HEK293T (cell line): Measurements from ENCODE around the gene CADM1.

Source experiments
- CTCF ChIA-PET: fragments of 350-600 bp; formaldehyde crosslinking; extraction: SDS; loops from one replicate; lab custom pipeline; 2021; ENCODE audit warnings: antibody characterized with exemption, inconsistent platforms; lab: Yijun Ruan, JAX
- POLR2A ChIA-PET: fragments of 350-600 bp; formaldehyde crosslinking; extraction: SDS; loops from one replicate; lab custom pipeline; 2020; ENCODE audit warnings: antibody characterized with exemption, inconsistent platforms; lab: Yijun Ruan, JAX
- DNase-seq: peaks from one replicate; pipeline ENCODE4 v3.0.0; 2012; ENCODE audit warnings: mixed read lengths; ENCODE audit errors: extremely low spot score
- ARNT ChIP-seq: fragments of 450-650 bp; IDR thresholded peaks from 2 replicates; pipeline ENCODE4 v1.6.1; 2017; ENCODE audit warnings: mild to moderate bottlenecking
- BHLHE40 ChIP-seq: fragments of 450-650 bp; IDR thresholded peaks from 2 replicates; pipeline ENCODE4 v1.6.1; 2016; ENCODE audit warnings: mild to moderate bottlenecking, moderate library complexity, borderline replicate concordance
- CTBP1 ChIP-seq: fragments of 450-650 bp; IDR thresholded peaks from 2 replicates; pipeline ENCODE4 v1.6.1; 2016; ENCODE audit warnings: borderline replicate concordance
- ELF4 ChIP-seq: fragments of 450-650 bp; IDR thresholded peaks from 2 replicates; pipeline ENCODE4 v1.6.1; 2017; ENCODE audit warnings: antibody characterized with exemption
- FOXA1 ChIP-seq: fragments of 450-650 bp; IDR thresholded peaks from 2 replicates; pipeline ENCODE4 v1.6.1; 2016; ENCODE audit warnings: mild to moderate bottlenecking
- FOXK2 ChIP-seq: fragments of 450-650 bp; IDR thresholded peaks from 2 replicates; pipeline ENCODE4 v1.6.1; 2016; ENCODE audit warnings: mild to moderate bottlenecking
- FOXM1 ChIP-seq: fragments of 450-650 bp; IDR thresholded peaks from 2 replicates; pipeline ENCODE4 v1.6.1; 2017; ENCODE audit warnings: mild to moderate bottlenecking, borderline replicate concordance
- L3MBTL2 ChIP-seq: fragments of 450-650 bp; conservative IDR thresholded peaks from 2 replicates; pipeline ENCODE4 v1.6.1; 2016; ENCODE audit warnings: mild to moderate bottlenecking
- LEF1 ChIP-seq: fragments of 450-650 bp; IDR thresholded peaks from 2 replicates; pipeline ENCODE4 v1.6.1; 2017; ENCODE audit warnings: mild to moderate bottlenecking, borderline replicate concordance
- NFRKB ChIP-seq: fragments of 450-650 bp; IDR thresholded peaks from 2 replicates; pipeline ENCODE4 v1.6.1; 2016; ENCODE audit warnings: mild to moderate bottlenecking, moderate library complexity
- PKNOX1 ChIP-seq: fragments of 450-650 bp; IDR thresholded peaks from 2 replicates; pipeline ENCODE4 v1.6.1; 2016
- SP1 ChIP-seq: fragments of 450-650 bp; IDR thresholded peaks from 2 replicates; pipeline ENCODE4 v1.6.1; 2017
- SUZ12 ChIP-seq: fragments of 450-650 bp; IDR thresholded peaks from 2 replicates; pipeline ENCODE4 v1.6.1; 2016; ENCODE audit warnings: mild to moderate bottlenecking
- TARDBP ChIP-seq: fragments of 450-650 bp; IDR thresholded peaks from 2 replicates; pipeline ENCODE4 v1.6.1; 2016
- ZNF384 ChIP-seq: fragments of 450-650 bp; IDR thresholded peaks from 2 replicates; pipeline ENCODE4 v1.6.1; 2016

Gene CADM1

GRCh38 chr11:115124786-115125185 is 379.4 kb downstream of the CADM1 start:
- ChIA-PET CTCF (no interaction called here), POLR2A (no interaction called here)
- DNase-seq, result no peak
- TF ChIP-seq SUZ12, result no peak
- TF ChIP-seq CTBP1, result no peak
- TF ChIP-seq FOXK2, result no peak
- TF ChIP-seq LEF1, result no peak
- no peak for TF ChIP-seq ARNT
- TF ChIP-seq L3MBTL2, result no peak
- TF ChIP-seq TARDBP, result no peak
- TF ChIP-seq BHLHE40, result no peak

- POLR2A ChIA-PET, result no interaction called here
- CTCF ChIA-PET, result no interaction called here
- TF ChIP-seq BHLHE40 (no peak), ELF4 (no peak), FOXA1 (no peak)
- DNase-seq, result no peak
Observed at GRCh38 chr11:115123641-115124040, 380.6 kb downstream of the CADM1 start.

GRCh38 chr11:115122274-115122673 is 381.9 kb downstream of the CADM1 start:
- ChIA-PET CTCF (interaction anchor here (0.9 kb wide), 1 partner anchor 82 kb away, joined by 3 read pairs; no protein-coding TSS in a partner anchor), POLR2A (interaction anchor here (0.8 kb wide), 1 partner anchor 17 kb away, joined by 3 read pairs; no protein-coding TSS in a partner anchor)
- DNase-seq, result no peak
- no peak for TF ChIP-seq TARDBP
- no peak for TF ChIP-seq NFRKB
- TF ChIP-seq BHLHE40, result no peak
- TF ChIP-seq L3MBTL2, result no peak
- no peak for TF ChIP-seq ARNT
- no peak for TF ChIP-seq SP1
- TF ChIP-seq CTBP1, result no peak
- TF ChIP-seq PKNOX1, result no peak
- no peak for TF ChIP-seq FOXK2
- TF ChIP-seq LEF1, result no peak
- TF ChIP-seq ELF4, result no peak
- TF ChIP-seq ZNF384, result no peak
- TF ChIP-seq SUZ12, result no peak
- TF ChIP-seq FOXM1, result no peak
